Hepatocyte (in vitro differentiated cells): ENCODE data around the gene ARHGEF4. TPM values are rescaled to one million over a fixed set of nuclear protein-coding genes. Genes with fewer than 3 reads are reported as not detected.

Experiments used
- DNase-seq: peaks from one replicate; pipeline ENCODE4 v3.0.0-alpha.2; 2016; ENCODE audit warnings: low spot score
- H2AFZ ChIP-seq: fragments of 200-600 bp; sonication (generic); 2 replicates; pipeline ENCODE4 v1.6.0; 2016; ENCODE audit warnings: antibody characterized with exemption, mild to moderate bottlenecking
- H3K27ac ChIP-seq: fragments of 200-600 bp; sonication (generic); 2 replicates; pipeline ENCODE4 v1.5.1; 2016; ENCODE audit warnings: mild to moderate bottlenecking
- H3K27me3 ChIP-seq: fragments of 200-600 bp; sonication (generic); 2 replicates; pipeline ENCODE4 v1.6.1; 2016
- H3K36me3 ChIP-seq: fragments of 200-600 bp; sonication (generic); replicated peaks from 2 replicates; pipeline ENCODE4 v1.5.1; 2016; ENCODE audit warnings: low read depth; ENCODE audit not compliant: insufficient read depth
- H3K4me1 ChIP-seq: fragments of 200-600 bp; sonication (generic); 2 replicates; pipeline ENCODE4 v1.5.1; 2016; ENCODE audit warnings: mild to moderate bottlenecking, moderate library complexity; ENCODE audit not compliant: insufficient read depth
- H3K4me2 ChIP-seq: fragments of 200-600 bp; sonication (generic); 2 replicates; pipeline ENCODE4 v1.6.0; 2016
- H3K4me3 ChIP-seq: fragments of 200-600 bp; sonication (generic); 2 replicates; pipeline ENCODE4 v1.5.1; 2016; ENCODE audit warnings: mild to moderate bottlenecking
- H3K79me2 ChIP-seq: fragments of 200-600 bp; sonication (generic); 2 replicates; pipeline ENCODE4 v1.6.0; 2017; ENCODE audit warnings: mild to moderate bottlenecking
- H3K9me2 ChIP-seq: fragments of 200-600 bp; sonication (generic); replicated peaks from 2 replicates; pipeline ENCODE4 v1.6.0; 2017; ENCODE audit warnings: mild to moderate bottlenecking; ENCODE audit not compliant: insufficient read depth
- H3K9me3 ChIP-seq: fragments of 200-600 bp; sonication (generic); 2 replicates; pipeline ENCODE4 v1.5.1; 2016; ENCODE audit warnings: low read depth, mild to moderate bottlenecking
- H4K20me1 ChIP-seq: fragments of 200-600 bp; sonication (generic); 2 replicates; pipeline ENCODE4 v1.6.0; 2016; ENCODE audit warnings: mild to moderate bottlenecking; ENCODE audit not compliant: insufficient read depth, poor library complexity, severe bottlenecking
- CTCF ChIP-seq: fragments of 200-600 bp; sonication (generic); IDR thresholded peaks from 2 replicates; pipeline ENCODE4 v1.5.1; 2016; ENCODE audit warnings: antibody characterized with exemption, mild to moderate bottlenecking; ENCODE audit not compliant: poor library complexity
- EZH2 ChIP-seq: fragments of 200-600 bp; sonication (generic); IDR thresholded peaks from 2 replicates; pipeline ENCODE4 v1.6.1; 2016; ENCODE audit warnings: antibody characterized with exemption, mild to moderate bottlenecking, borderline replicate concordance
- EZH2phosphoT487 ChIP-seq: fragments of 200-600 bp; sonication (generic); IDR thresholded peaks from one replicate; pipeline ENCODE4 v1.6.1; 2018; ENCODE audit warnings: antibody characterized with exemption, mild to moderate bottlenecking, low read depth, moderate library complexity; ENCODE audit not compliant: unreplicated experiment, severe bottlenecking
- WGBS: methylation state at CpG from one replicate; pipeline ENCODE4 v1.1.6; 2016; ENCODE audit warnings: low lambda C conversion rate; ENCODE audit errors: missing lambda C conversion rate; 5-methylcytosine and 5-hydroxymethylcytosine counted together
- polyA plus RNA-seq: library from polyadenylated mRNA; unstranded; fragments of >200 nt; fragmentation: Nextera tagmentation; extraction: Ambion mirVana; gene quantifications from 2 replicates; pipeline ENCODE4 v1.2.1, GENCODE V29; 2016
- small RNA-seq: library from RNA; depleted of rRNA; stranded (forward); fragments of <200 nt; gene quantifications from one replicate; pipeline ENCODE3, GENCODE V24; 2014
- total RNA-seq: library from RNA; depleted of rRNA; stranded (reverse); fragments of >200 nt; gene quantifications from 2 replicates; pipeline ENCODE4 v1.2.3, GENCODE V29; 2014

ARHGEF4 gene
- total and polyA plus RNA-seq, 2 experiments from 2014 or later: 11.2 to 15.8 TPM

DNA sequence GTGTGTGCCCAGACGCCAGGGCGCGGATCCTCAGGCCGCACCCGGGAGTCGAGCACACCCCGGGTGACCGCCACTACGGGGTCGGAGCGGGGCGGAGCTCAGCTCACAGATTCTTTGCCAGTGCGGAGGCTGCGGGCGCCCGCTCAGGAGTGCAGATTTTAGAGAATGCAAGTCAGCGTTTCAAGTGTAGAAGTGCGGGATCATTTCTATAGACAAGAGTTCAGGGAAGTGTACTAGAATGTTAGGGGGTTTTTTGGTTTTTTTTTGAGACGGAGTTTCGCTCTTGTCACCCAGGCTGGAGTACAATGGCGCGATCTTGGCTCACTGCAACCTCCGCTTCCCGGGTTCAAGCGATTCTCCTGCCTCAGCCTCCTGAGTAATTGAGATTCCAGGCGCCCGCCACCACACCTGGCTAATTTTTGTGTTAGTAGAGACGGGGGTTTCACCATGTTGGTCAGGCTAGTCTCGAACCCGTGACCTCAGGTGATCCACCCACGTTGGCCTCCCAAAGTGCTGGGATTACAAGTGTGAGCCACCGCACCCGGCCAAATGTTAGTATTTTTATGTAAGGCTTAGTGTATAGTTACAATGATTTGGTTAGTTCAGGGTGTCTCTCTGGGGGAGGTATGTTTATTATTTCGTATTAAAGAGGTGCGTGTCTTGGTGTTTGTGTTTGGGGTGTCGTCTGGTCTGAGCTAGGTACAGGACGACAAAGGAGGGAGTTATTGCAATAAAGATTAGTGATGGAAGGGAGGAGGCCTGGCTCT lies 257.2 kb downstream of the ARHGEF4 start:
- no peaks in the 10 kb centered on the region for H3K9me3 ChIP-seq
- 12% methylated on average over 37 of the region's 37 CpGs for WGBS
- no peak for TF ChIP-seq EZH2phosphoT487
- no peak for TF ChIP-seq EZH2
- no peak for TF ChIP-seq CTCF
- H3K27ac ChIP-seq: peak overlapping the region; percentile 98
- no peaks in the 10 kb centered on the region for H3K9me2 ChIP-seq
- no peaks in the 10 kb centered on the region for H3K27me3 ChIP-seq
- H3K4me1 ChIP-seq: peaks cover 5% of the 10 kb centered on the region
- H2AFZ ChIP-seq: peak overlapping the region; percentile 79
- peaks cover 39% of the 10 kb centered on the region for H3K79me2 ChIP-seq
- peak overlapping the region; percentile 64 for H3K4me3 ChIP-seq
- no peaks in the 10 kb centered on the region for H3K36me3 ChIP-seq
- H4K20me1 ChIP-seq: peaks cover 33% of the 10 kb centered on the region
- no peak for DNase-seq
- H3K4me2 ChIP-seq: peak overlapping the region; percentile 87

DNA sequence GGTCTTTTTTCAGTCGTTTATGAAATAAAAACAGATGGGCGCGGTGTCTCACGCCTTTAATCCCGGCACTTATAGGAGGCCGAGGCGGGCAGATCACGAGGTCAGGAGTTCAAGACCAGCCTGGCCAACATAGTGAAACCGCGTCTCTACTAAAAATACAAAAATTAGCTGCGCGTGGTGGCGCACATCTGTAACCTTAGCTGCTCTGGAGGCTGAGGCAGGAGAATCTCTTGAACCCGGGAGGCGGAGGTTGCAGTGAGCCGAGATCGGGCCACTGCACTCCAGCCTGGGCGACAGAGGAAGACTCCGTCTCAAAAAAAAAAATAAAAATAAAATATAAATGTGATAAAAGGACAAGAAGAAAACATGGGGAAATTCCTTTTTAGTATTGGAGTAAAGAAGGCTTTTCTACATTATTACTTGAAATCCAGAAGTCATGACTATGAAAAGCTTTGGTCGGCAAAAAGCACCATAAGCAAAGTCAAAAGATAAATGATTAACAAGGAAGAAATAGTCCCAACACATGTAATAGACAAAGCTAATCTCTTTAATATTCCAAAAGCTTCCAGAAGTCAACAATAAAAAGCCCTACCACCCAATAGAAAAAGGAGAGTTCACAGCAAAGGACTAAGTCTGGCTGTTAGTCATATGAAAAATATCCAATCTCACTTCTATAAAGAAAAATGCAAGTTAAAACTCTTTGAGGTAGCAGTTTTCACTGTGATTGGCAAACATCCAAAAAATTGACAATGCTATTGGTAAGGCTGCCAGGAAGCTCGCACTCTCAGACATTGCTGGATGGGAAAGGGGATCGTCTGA lies 258.0 kb downstream of the ARHGEF4 start:
- Histone ChIP-seq H3K36me3 (no peaks in the 10 kb centered on the region), H3K4me2 (peak overlapping the region; percentile 87), H4K20me1 (peaks cover 26% of the 10 kb centered on the region), H3K27me3 (no peaks in the 10 kb centered on the region), H3K9me3 (no peaks in the 10 kb centered on the region), H3K27ac (peak overlapping the region; percentile 98), H3K9me2 (no peaks in the 10 kb centered on the region), H2AFZ (no peak overlapping the region), H3K4me1 (peaks cover 5% of the 10 kb centered on the region), H3K4me3 (no peak overlapping the region), H3K79me2 (peaks cover 31% of the 10 kb centered on the region)
- DNase-seq: no peak
- TF ChIP-seq CTCF (no peak), EZH2phosphoT487 (no peak), EZH2 (no peak)
- 81% methylated on average over 22 of the region's 22 CpGs for WGBS

Small RNA genes within 50 kb of the gene (small RNA-seq; reads per million reads assigned to genes)
- not detected for gene RF00423

Other genes starting within 250 kb of the ARHGEF4 start
- 12.4 and 15.1 TPM in 2 replicates for gene CFC1, start 237.3 kb upstream of the ARHGEF4 start, total RNA-seq
- 16.9 and 28.4 TPM in 2 replicates for gene CFC1, start 237.3 kb upstream of the ARHGEF4 start, polyA plus RNA-seq
- 0.17 and 0.76 TPM in 2 replicates for gene POTEJ, start 225.5 kb upstream of the ARHGEF4 start, total RNA-seq
- gene POTEJ, start 225.5 kb upstream of the ARHGEF4 start, polyA plus RNA-seq: not detected in 2 replicates
- gene GPR148, start 107.8 kb upstream of the ARHGEF4 start, total RNA-seq: not detected in 2 replicates
- not detected in 2 replicates for gene GPR148, start 107.8 kb upstream of the ARHGEF4 start, polyA plus RNA-seq
- gene AMER3, start 81.4 kb upstream of the ARHGEF4 start, total RNA-seq: 1.00 and 1.4 TPM in 2 replicates
- 0.05 and 0.50 TPM in 2 replicates for gene AMER3, start 81.4 kb upstream of the ARHGEF4 start, polyA plus RNA-seq